Astrocyte (in vitro differentiated cells and primary cell): ENCODE measurements around the gene METTL9.

Source experiments
- CTCF ChIP-seq: IDR thresholded peaks from 2 replicates; pipeline ENCODE4 v1.5.1; 2011; ENCODE audit warnings: low read depth, mild to moderate bottlenecking, inconsistent platforms, low read length, moderate library complexity; ENCODE audit not compliant: insufficient read depth
- EZH2 ChIP-seq: IDR thresholded peaks from 2 replicates; pipeline ENCODE4 v1.6.1; 2012; ENCODE audit warnings: mild to moderate bottlenecking, low read length, inconsistent platforms; ENCODE audit not compliant: insufficient read depth

GRCh38 chr16:21667575-21667974 is 68.2 kb downstream of the METTL9 start:
- TF ChIP-seq CTCF = no peak
- no peak for TF ChIP-seq EZH2
